CD4-positive, alpha-beta T cell (primary cell): ENCODE data around the gene FGD1. TPM values are rescaled to one million over a fixed set of nuclear protein-coding genes. Genes with fewer than 3 reads are reported as not detected.

Source experiments
- ATAC-seq: fragments of 200-7000 bp; cut with Tn5 transposase; one replicate; pipeline ENCODE4 v1.10.0; 2022; ENCODE audit warnings: mild to moderate bottlenecking; ENCODE audit not compliant: poor library complexity
- CTCF ChIA-PET: fragments of 350-600 bp; sonication (Branson Sonifier 250); formaldehyde crosslinking; loops from one replicate; lab custom pipeline; 2021; ENCODE audit warnings: antibody characterized with exemption, inconsistent platforms; lab: Charles Lee
- POLR2A ChIA-PET: fragments of 350-600 bp; sonication (Branson Sonifier 250); formaldehyde crosslinking; loops from one replicate; lab custom pipeline; 2021; ENCODE audit warnings: antibody characterized with exemption, inconsistent platforms; lab: Charles Lee
- DNase-seq, 14 experiments: peaks; one replicate each; pipeline ENCODE4 v3.0.0-alpha.2; 2013 to 2020; ENCODE audit warnings: mixed read lengths in 2 of 14
- H3K27ac ChIP-seq, 2 donors: one replicate each; pipeline versions ENCODE4 v1.5.1 to v1.7.0; 2013; ENCODE audit warnings: low read length in 2 of 2, low read depth in 1 of 2, mild to moderate bottlenecking in 1 of 2
- H3K27me3 ChIP-seq, 2 experiments: 1 replicate in 1 of 2; 2 replicates in 1 of 2; pipeline versions ENCODE4 v1.6.1 to v1.7.0; 2013; ENCODE audit warnings: low read length in 2 of 2, control low read depth in 1 of 2, mild to moderate bottlenecking in 1 of 2, moderate library complexity in 1 of 2; ENCODE audit not compliant: insufficient read depth in 2 of 2, control insufficient read depth in 1 of 2
- H3K36me3 ChIP-seq: one replicate; pipeline ENCODE4 v1.6.1; 2013; ENCODE audit warnings: low read length, control low read depth; ENCODE audit not compliant: insufficient read depth
- H3K4me1 ChIP-seq: one replicate; pipeline ENCODE4 v1.6.1; 2013; ENCODE audit warnings: low read length, control low read depth; ENCODE audit not compliant: insufficient read depth
- H3K4me3 ChIP-seq: one replicate; pipeline ENCODE4 v1.5.1; 2013; ENCODE audit warnings: mild to moderate bottlenecking, low read length, moderate library complexity
- H3K9me3 ChIP-seq, 2 experiments: 1 replicate in 1 of 2; 2 replicates in 1 of 2; pipeline versions ENCODE4 v1.6.1 to v1.7.0; 2013; ENCODE audit warnings: low read length in 2 of 2, mild to moderate bottlenecking in 2 of 2, control low read depth in 1 of 2, moderate library complexity in 1 of 2; ENCODE audit not compliant: control insufficient read depth in 1 of 2, insufficient read depth in 1 of 2
- H3K27ac Mint-ChIP-seq: one replicate; pipeline ENCODE4 v1.8.0; 2020; ENCODE audit warnings: mixed read lengths
- H3K27me3 Mint-ChIP-seq: one replicate; pipeline ENCODE4 v1.8.0; 2021; ENCODE audit warnings: mixed read lengths
- H3K36me3 Mint-ChIP-seq: one replicate; pipeline ENCODE4 v1.8.0; 2021; ENCODE audit warnings: low read depth, mixed read lengths
- H3K4me1 Mint-ChIP-seq: one replicate; pipeline ENCODE4 v1.8.0; 2021; ENCODE audit warnings: low read depth, mixed read lengths
- H3K4me3 Mint-ChIP-seq: one replicate; pipeline ENCODE4 v1.8.0; 2020; ENCODE audit warnings: mild to moderate bottlenecking, mixed read lengths
- H3K9me3 Mint-ChIP-seq: one replicate; pipeline ENCODE4 v1.8.0; 2020; ENCODE audit warnings: mixed read lengths
- intact Hi-C, 2 experiments: fragments of 100-400 bp; cut with DNase I in 1 of 2; cut with micrococcal nuclease in 1 of 2; formaldehyde crosslinking; loops; one replicate each; pipeline versions ENCODE4 v1.15.1 to v1.9.0; 2023 to 2025; cut with DNase I, micrococcal nuclease
- total RNA-seq, 174 experiments: library from RNA in 2 of 174; stranded (reverse) in 2 of 174; gene quantifications; one replicate each; pipeline ENCODE4 v1.2.3 and lab custom pipeline; 2021 to 2026
- TF ChIP-seq, protein P1 (sequence below): fragments of 200-600 bp; IDR thresholded peaks from one replicate; pipeline ENCODE4 v1.8.0; 2022; ENCODE audit warnings: antibody characterized with exemption, mild to moderate bottlenecking

The FGD1 gene
- total RNA-seq, 2 experiments from 2014 or later = 0.06 TPM; not detected in 1

DNA sequence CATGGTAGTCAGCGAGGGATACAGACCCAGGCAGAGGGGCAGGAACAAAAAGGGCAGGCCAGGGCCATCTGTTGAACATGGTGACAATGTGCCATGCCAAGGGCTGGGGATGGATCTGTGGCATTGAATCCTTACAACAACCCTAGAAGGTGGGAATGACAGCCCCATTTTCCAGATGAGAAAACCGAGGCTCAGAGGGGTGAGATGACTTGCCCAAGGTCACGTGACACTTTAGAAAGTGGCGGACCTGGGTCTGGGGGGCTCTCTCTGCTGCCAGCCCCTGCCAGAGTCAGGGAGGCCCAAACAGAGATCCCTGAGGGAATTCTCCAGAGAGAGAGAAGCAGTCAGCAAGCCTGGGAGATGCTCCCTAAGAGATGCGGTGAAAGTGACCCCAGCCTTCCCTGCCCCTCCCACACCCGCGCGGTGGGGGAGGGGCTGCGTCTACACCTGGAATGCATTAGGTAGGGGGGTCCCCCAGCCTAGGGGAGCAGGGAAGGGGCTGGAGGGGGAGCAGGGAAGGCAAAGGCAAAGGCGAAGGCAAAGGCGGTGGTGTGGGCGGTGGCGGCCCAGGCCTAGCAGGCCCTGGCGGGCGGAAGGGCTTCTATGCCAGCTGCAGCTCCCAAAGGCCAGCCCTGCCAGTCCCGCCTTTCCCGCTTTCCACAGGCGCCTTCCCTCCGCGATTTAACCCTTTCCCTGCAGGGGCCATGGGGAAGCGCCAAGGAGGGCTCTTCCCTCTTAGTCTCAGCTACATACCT is 13.0 kb downstream of the FGD1 start:
- Histone ChIP-seq H3K9me3 (no peaks in the 10 kb centered on the region), H3K4me1 (no peaks in the 10 kb centered on the region), H3K27ac (no peak overlapping the region), H3K27me3 (no peaks in the 10 kb centered on the region), H3K36me3 (no peaks in the 10 kb centered on the region), H3K4me3 (no peak overlapping the region)
- H3K27me3 Mint-ChIP-seq = no peaks in the 10 kb centered on the region
- no peaks in the 10 kb centered on the region for H3K4me1 Mint-ChIP-seq
- no peaks in the 10 kb centered on the region for H3K9me3 Mint-ChIP-seq
- no peaks in the 10 kb centered on the region for H3K36me3 Mint-ChIP-seq
- H3K4me3 Mint-ChIP-seq = no peak overlapping the region
- intact Hi-C loops = no loop called here
- DNase-seq (no peak), ATAC-seq (no peak)
- CTCF ChIA-PET = no interaction called here
- TF ChIP-seq, protein P1, sequence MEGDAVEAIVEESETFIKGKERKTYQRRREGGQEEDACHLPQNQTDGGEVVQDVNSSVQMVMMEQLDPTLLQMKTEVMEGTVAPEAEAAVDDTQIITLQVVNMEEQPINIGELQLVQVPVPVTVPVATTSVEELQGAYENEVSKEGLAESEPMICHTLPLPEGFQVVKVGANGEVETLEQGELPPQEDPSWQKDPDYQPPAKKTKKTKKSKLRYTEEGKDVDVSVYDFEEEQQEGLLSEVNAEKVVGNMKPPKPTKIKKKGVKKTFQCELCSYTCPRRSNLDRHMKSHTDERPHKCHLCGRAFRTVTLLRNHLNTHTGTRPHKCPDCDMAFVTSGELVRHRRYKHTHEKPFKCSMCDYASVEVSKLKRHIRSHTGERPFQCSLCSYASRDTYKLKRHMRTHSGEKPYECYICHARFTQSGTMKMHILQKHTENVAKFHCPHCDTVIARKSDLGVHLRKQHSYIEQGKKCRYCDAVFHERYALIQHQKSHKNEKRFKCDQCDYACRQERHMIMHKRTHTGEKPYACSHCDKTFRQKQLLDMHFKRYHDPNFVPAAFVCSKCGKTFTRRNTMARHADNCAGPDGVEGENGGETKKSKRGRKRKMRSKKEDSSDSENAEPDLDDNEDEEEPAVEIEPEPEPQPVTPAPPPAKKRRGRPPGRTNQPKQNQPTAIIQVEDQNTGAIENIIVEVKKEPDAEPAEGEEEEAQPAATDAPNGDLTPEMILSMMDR = no peak
- POLR2A ChIA-PET = no interaction called here
- H3K27ac Mint-ChIP-seq = no peak overlapping the region

DNA sequence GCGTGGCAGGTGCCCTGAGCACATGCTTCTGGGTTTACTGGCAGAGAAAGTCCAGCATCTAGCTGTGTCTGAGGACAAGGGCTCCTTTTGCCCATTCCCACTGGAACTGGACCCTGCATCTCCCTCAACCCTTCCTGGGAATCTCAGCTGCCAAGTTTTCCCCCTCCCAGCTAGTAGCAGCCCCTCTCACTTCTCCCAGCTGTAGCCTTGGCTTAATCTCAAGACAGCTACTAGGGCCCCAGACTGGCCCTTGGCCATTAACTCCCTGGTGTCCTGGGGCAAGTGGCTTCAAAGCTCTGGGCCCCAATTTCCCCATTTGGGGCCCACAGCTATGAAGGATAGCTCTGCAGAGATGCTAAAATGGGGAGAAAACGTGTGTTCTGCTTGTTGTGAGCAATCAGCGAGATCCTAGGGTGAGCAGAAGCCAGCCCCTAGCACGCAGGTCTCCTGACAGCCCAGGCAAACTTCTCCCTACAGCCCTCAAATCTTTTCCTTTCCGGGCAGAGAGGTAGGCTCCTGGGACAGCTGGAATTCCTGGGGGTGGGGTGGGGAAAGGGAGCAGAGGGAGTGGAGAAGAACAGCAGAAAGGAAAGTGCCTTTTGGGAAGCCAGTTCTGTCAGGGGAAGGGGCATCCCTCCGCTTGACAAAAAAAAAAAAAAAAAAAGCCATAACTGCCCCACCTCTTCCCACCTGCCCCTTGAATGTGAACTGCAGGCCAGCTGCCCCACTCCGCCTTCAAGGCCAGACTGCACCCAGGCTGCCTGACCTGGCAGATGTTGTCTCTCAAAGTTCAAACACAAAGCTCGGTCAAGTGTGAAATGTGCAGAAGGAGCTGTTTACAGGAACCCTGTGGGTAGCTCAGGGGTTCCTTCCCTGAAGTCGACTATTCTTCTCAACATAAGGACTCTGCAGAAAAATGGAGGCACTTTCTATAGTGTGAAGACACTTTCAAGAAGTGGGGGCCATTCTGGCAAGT is 16.6 kb downstream of the FGD1 start:
- TF ChIP-seq, protein P1 = no peak
- Histone ChIP-seq H3K9me3 (no peaks in the 10 kb centered on the region), H3K36me3 (no peaks in the 10 kb centered on the region), H3K27me3 (no peaks in the 10 kb centered on the region), H3K4me3 (no peak overlapping the region), H3K4me1 (no peaks in the 10 kb centered on the region), H3K27ac (no peak overlapping the region)
- ChIA-PET CTCF (no interaction called here), POLR2A (no interaction called here)
- intact Hi-C loops = no loop called here
- ATAC-seq (no peak), DNase-seq (no peak)
- Mint-ChIP-seq H3K27ac (no peak overlapping the region), H3K27me3 (no peaks in the 10 kb centered on the region), H3K36me3 (no peaks in the 10 kb centered on the region), H3K9me3 (no peaks in the 10 kb centered on the region), H3K4me3 (no peak overlapping the region), H3K4me1 (no peaks in the 10 kb centered on the region)

DNA sequence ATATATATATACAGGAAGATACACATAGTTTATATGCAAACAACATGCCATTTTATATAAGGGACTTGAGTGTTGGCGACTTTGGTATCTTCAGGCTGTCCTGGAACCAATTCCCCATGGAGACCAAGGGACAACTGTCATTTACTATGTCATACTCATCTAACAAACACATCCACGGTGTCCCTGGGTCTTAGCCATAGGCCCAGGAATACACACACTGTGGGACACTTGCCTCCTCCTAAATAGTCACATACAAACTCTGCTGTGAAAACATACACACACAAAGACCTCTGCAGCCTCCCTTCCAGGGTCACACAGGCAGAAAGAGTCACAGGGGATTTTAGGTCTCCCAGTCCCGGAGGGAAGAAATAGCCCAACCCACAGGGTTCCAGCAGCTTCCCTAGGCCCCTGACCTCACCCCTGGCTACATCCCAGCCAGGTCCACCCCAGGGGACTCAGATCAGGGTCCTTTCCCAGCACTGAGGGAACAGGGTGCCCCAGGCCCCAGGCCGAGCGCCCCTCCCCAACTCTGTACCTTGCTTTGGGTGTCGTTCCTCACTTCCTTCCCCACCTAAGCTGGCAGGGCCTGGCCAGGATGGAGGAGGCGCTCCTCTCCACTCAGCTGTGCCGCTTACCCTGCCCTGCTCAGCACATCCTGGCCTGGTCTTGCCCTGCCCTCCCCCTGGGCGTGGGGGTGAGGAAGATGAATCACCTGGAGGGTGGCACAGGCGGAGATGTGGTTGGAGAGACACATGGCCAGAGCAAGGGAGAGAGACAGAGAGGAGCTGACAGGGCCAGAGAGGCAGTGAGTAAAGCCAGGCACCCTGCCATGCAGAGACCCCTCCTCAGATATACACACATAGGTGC is 21.8 kb downstream of the FGD1 start:
- DNase-seq (no peak), ATAC-seq (no peak)
- H3K27ac Mint-ChIP-seq = no peak overlapping the region
- no peaks in the 10 kb centered on the region for H3K9me3 Mint-ChIP-seq
- Histone ChIP-seq H3K36me3 (no peaks in the 10 kb centered on the region), H3K4me3 (no peak overlapping the region), H3K4me1 (no peaks in the 10 kb centered on the region), H3K9me3 (no peaks in the 10 kb centered on the region), H3K27me3 (no peaks in the 10 kb centered on the region), H3K27ac (no peak overlapping the region)
- TF ChIP-seq, protein P1 = no peak
- H3K36me3 Mint-ChIP-seq = no peaks in the 10 kb centered on the region
- ChIA-PET CTCF (no interaction called here), POLR2A (no interaction called here)
- no peaks in the 10 kb centered on the region for H3K4me1 Mint-ChIP-seq
- intact Hi-C loops = no loop called here
- no peak overlapping the region for H3K4me3 Mint-ChIP-seq
- H3K27me3 Mint-ChIP-seq = no peaks in the 10 kb centered on the region
